SW 1271 (cell line): ENCODE results near the gene PIMREG.

Experiments used
- DNase-seq, 2 experiments: peaks; one replicate each; lab custom pipeline; 2025; lab: John Stamatoyannopoulos, UW

Gene PIMREG

DNA sequence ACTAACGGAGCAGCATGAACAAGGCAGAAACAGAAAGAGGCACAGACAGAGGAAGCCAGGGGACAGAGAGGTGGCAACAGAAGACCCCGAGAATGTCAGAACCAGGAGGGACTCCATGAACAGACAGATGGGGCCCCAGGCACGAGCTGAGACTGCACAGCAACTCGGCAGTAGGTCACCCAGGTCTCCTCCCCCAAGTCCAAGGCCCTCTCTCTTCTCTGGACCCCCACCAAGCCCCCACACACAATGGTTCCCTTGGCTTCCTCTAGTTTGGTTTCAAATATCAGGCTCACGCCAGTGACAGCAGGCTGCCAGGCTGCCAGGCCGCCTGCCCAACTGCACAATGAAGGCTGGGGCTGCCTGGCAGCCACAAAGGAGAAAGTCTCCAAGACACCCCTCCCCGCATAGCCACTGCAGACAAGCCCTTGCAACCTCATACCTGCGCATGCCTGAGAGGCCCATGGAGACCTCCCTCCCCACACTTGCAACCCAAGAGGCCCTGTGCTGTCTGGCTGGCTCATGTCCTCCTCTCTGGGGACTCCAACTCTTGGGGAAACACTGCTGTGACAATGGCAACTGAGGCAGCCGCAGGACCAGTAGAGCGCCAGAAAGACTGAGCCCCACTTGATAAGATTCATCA, 54.8 kb downstream of the PIMREG start:
- DNase-seq, result no peak
